Endothelial cell of umbilical vein (primary cell): ENCODE results near the gene LRRC53. TPM values are rescaled to one million over a fixed set of nuclear protein-coding genes. Genes with fewer than 3 reads are reported as not detected.

Experiments used
- BruUV-seq: library from RNA; stranded (reverse); fragments of 400-500 nt; replicated peaks from 2 replicates; lab custom pipeline; 2021; lab: Mats Ljungman, UMichigan
- CTCF ChIA-PET: fragments of 300-600, 350-600 bp; sonication (Branson Sonifier 250); formaldehyde crosslinking; loops from one replicate; lab custom pipeline; 2021; ENCODE audit warnings: antibody characterized with exemption, inconsistent platforms; lab: Charles Lee
- POLR2A ChIA-PET: fragments of 300-600, 350-600 bp; sonication (Branson Sonifier 250); formaldehyde crosslinking; loops from one replicate; lab custom pipeline; 2021; ENCODE audit warnings: antibody characterized with exemption, inconsistent platforms; lab: Charles Lee
- DNase-seq: peaks from one replicate; pipeline ENCODE4 v3.0.0-alpha.2; 2011; ENCODE audit warnings: low read depth, low spot score
- FAIRE-seq: peaks from 2 replicates; lab custom pipeline; 2011; peaks lifted over from hg19 to GRCh38; lab: Jason Lieb, UNC
- H2AFZ ChIP-seq: 2 replicates; pipeline ENCODE4 v1.6.0; 2012; ENCODE audit warnings: low read depth, low read length, control low read depth, inconsistent platforms
- H3K27ac ChIP-seq: 2 replicates; pipeline ENCODE4 v1.5.1; 2011; ENCODE audit warnings: low read depth, mild to moderate bottlenecking, control low read depth, low read length, moderate library complexity; ENCODE audit not compliant: insufficient read depth
- H3K27me3 ChIP-seq, 2 experiments: 2 replicates each; pipeline versions ENCODE4 v1.6.0 to v1.6.1; 2011; ENCODE audit warnings: low read length in 2 of 2, mixed read lengths in 1 of 2; ENCODE audit not compliant: control insufficient read depth in 2 of 2, insufficient read depth in 2 of 2
- H3K36me3 ChIP-seq, 2 experiments: 2 replicates in 1 of 2; 3 replicates in 1 of 2; pipeline ENCODE4 v1.5.1; 2011; ENCODE audit warnings: low read length in 2 of 2, mild to moderate bottlenecking in 1 of 2, moderate library complexity in 1 of 2; ENCODE audit not compliant: control insufficient read depth in 2 of 2, insufficient read depth in 2 of 2; ENCODE audit errors: extremely low read depth in 1 of 2
- H3K4me1 ChIP-seq: 3 replicates; pipeline ENCODE4 v1.5.1; 2011; ENCODE audit warnings: mild to moderate bottlenecking, low read length; ENCODE audit not compliant: control insufficient read depth, insufficient read depth; ENCODE audit errors: extremely low read depth
- H3K4me2 ChIP-seq: 2 replicates; pipeline ENCODE4 v1.6.1; 2011; ENCODE audit warnings: low read length, control low read depth, mixed read lengths; ENCODE audit not compliant: insufficient read depth
- H3K4me3 ChIP-seq, 3 experiments: fragments of 200-600 bp in 1 of 3; sonication (generic), shearing (Covaris generic) in 1 of 3; replicated peaks in 1 of 3; 2 replicates each; pipeline ENCODE4 v1.5.1; 2011 to 2016; ENCODE audit warnings: control low read depth in 3 of 3, low read length in 3 of 3, mild to moderate bottlenecking in 2 of 3, inconsistent platforms in 1 of 3, low read depth in 1 of 3, moderate library complexity in 1 of 3; ENCODE audit not compliant: insufficient read depth in 1 of 3
- H3K79me2 ChIP-seq: 2 replicates; pipeline ENCODE4 v1.6.0; 2012; ENCODE audit warnings: low read length, inconsistent platforms; ENCODE audit not compliant: control insufficient read depth, insufficient read depth
- H3K9ac ChIP-seq: replicated peaks from 2 replicates; pipeline ENCODE3; 2011; ENCODE audit warnings: low read length, control low read depth; ENCODE audit not compliant: insufficient read depth; ENCODE audit errors: extremely low read depth
- H3K9me1 ChIP-seq: replicated peaks from 3 replicates; pipeline ENCODE4 v1.6.0; 2011; ENCODE audit warnings: mild to moderate bottlenecking, low read length; ENCODE audit not compliant: control insufficient read depth, insufficient read depth; ENCODE audit errors: extremely low read depth
- H3K9me3 ChIP-seq: replicated peaks from 2 replicates; pipeline ENCODE4 v1.5.1; 2012; ENCODE audit warnings: low read length, inconsistent platforms; ENCODE audit not compliant: control insufficient read depth, insufficient read depth
- H4K20me1 ChIP-seq: replicated peaks from 2 replicates; pipeline ENCODE3; 2011; ENCODE audit warnings: mild to moderate bottlenecking, low read length; ENCODE audit not compliant: control insufficient read depth, insufficient read depth; ENCODE audit errors: extremely low read depth
- EZH2 ChIP-seq: IDR thresholded peaks from 2 replicates; pipeline ENCODE4 v1.6.1; 2012; ENCODE audit warnings: borderline replicate concordance, low read depth, mild to moderate bottlenecking, moderate library complexity, low read length, inconsistent platforms; ENCODE audit not compliant: severe bottlenecking
- FOS ChIP-seq: IDR thresholded peaks from 2 replicates; pipeline ENCODE4 v1.6.1; 2011; ENCODE audit warnings: mild to moderate bottlenecking, low read length, moderate library complexity, borderline replicate concordance; ENCODE audit not compliant: insufficient read depth
- GATA2 ChIP-seq: IDR thresholded peaks from 2 replicates; pipeline ENCODE4 v1.7.0; 2011; ENCODE audit warnings: low read depth, mild to moderate bottlenecking, moderate library complexity, mixed read lengths, low read length; ENCODE audit not compliant: insufficient read length, insufficient read depth
- JUN ChIP-seq: IDR thresholded peaks from 2 replicates; pipeline ENCODE4 v1.6.1; 2011; ENCODE audit warnings: borderline replicate concordance, low read depth; ENCODE audit not compliant: insufficient read length, insufficient read depth
- MYC ChIP-seq: IDR thresholded peaks from one replicate; pipeline ENCODE4 v1.6.1; 2011; ENCODE audit warnings: mild to moderate bottlenecking, low read depth, low read length
- POLR2A ChIP-seq: IDR thresholded peaks from 2 replicates; pipeline ENCODE4 v1.6.1; 2012; ENCODE audit warnings: low read depth, mild to moderate bottlenecking, control low read depth, low read length
- dilution Hi-C: fragments of 300-500 bp; cut with MboI; formaldehyde crosslinking; loops from one replicate; pipeline ENCODE4 v1.15.0; 2019; ENCODE audit warnings: low sequenced_read_pairs; ENCODE audit not compliant: extremely low pct_ligation_motif_present
- intact Hi-C: fragments of 100-400 bp; cut with micrococcal nuclease; formaldehyde crosslinking; loops from one replicate; pipeline ENCODE4 v1.10.0; 2022
- polyA plus RNA-seq, 4 experiments: library from polyadenylated mRNA; depleted of rRNA in 3 of 4; stranded (reverse) in 3 of 4; unstranded in 1 of 4; fragments of >200 nt; gene quantifications; 2 replicates each; pipeline versions ENCODE4 v1.2.1 to v1.2.3, GENCODE V29; 2011 to 2012; ENCODE audit warnings: missing spikeins in 1 of 4
- total RNA-seq: library from RNA; stranded (reverse); gene quantifications from 2 replicates; pipeline ENCODE4 v1.2.3, GENCODE V29; 2021
- TF ChIP-seq, protein P1 (sequence below), 2 donors: IDR thresholded peaks; 1 replicate in 1 of 2; 2 replicates in 1 of 2; pipeline ENCODE4 v1.5.1; 2011; ENCODE audit warnings: low read length in 2 of 2, mild to moderate bottlenecking in 2 of 2, moderate library complexity in 2 of 2, control low read depth in 1 of 2, inconsistent platforms in 1 of 2, low read depth in 1 of 2; ENCODE audit not compliant: insufficient read depth in 1 of 2; ENCODE audit errors: extremely low read depth in 1 of 2

LRRC53 gene
- total and polyA plus RNA-seq, 2 donors (not counting 3 experiments of a cell fraction or from before 2014, with no cell fraction given), result not detected

DNA sequence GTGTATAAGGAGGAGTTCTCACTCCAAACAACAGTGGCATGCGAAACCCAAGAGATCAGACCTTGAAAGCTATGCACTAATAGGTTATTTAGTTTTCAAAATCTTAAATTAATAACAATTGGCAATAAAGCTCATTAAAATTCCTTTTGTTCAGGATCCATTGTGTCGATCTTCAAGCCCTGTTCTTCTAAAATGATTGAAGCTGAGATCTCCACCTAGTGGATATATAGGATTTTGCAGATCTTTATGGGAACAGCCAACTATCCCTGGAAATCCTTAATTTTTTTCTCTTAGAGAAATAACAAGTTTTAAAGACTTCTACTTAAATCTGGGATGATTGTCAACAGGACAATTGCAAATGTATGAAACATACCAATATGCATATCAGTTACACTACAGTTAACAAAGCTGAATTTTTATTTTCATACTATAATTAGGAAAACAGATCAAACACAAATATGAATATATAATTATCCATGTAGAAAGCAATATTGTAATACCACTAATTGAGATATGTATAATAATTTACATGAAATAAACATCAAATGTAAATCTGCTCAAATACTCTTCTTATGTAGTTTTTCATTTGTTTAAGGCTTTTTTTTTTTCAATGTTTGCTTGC is 43.3 kb downstream of the LRRC53 start:
- BruUV-seq, result no TSS peak
- Histone ChIP-seq H3K36me3 (no peaks in the 10 kb centered on the region), H3K4me1 (no peaks in the 10 kb centered on the region), H2AFZ (no peak overlapping the region), H3K4me3 (no peak overlapping the region), H4K20me1 (no peaks in the 10 kb centered on the region), H3K27ac (no peak overlapping the region), H3K4me2 (no peak overlapping the region), H3K9me3 (no peaks in the 10 kb centered on the region), H3K9me1 (no peaks in the 10 kb centered on the region), H3K9ac (no peak overlapping the region), H3K79me2 (no peaks in the 10 kb centered on the region), H3K27me3 (no peaks in the 10 kb centered on the region)
- ChIA-PET CTCF (interaction anchor here (0.8 to 1.4 kb wide), 7 partner anchors 9 to 629 kb away, joined by 3 to 6 read pairs (median 4); no protein-coding TSS in a partner anchor), POLR2A (no interaction called here)
- dilution Hi-C loops, result no loop called here
- peak; percentile 12 for FAIRE-seq
- DNase-seq, result peak; percentile 53
- intact Hi-C loops, result loop anchor here (2.0 kb wide), 1 partner anchor 628 kb away; no protein-coding TSS in a partner anchor
- TF ChIP-seq MYC, result no peak
- no peak for TF ChIP-seq FOS
- no peak for TF ChIP-seq EZH2
- TF ChIP-seq POLR2A, result no peak
- no peak for TF ChIP-seq GATA2
- TF ChIP-seq, protein P1, sequence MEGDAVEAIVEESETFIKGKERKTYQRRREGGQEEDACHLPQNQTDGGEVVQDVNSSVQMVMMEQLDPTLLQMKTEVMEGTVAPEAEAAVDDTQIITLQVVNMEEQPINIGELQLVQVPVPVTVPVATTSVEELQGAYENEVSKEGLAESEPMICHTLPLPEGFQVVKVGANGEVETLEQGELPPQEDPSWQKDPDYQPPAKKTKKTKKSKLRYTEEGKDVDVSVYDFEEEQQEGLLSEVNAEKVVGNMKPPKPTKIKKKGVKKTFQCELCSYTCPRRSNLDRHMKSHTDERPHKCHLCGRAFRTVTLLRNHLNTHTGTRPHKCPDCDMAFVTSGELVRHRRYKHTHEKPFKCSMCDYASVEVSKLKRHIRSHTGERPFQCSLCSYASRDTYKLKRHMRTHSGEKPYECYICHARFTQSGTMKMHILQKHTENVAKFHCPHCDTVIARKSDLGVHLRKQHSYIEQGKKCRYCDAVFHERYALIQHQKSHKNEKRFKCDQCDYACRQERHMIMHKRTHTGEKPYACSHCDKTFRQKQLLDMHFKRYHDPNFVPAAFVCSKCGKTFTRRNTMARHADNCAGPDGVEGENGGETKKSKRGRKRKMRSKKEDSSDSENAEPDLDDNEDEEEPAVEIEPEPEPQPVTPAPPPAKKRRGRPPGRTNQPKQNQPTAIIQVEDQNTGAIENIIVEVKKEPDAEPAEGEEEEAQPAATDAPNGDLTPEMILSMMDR (IDR thresholded peaks at IDR 0.05; ENCODE audit: extremely low read depth in 1 of 2, insufficient read depth in 1 of 2, low read depth in 1 of 2, low read length in 2 of 2), result peak; percentile 27 to 30
- no peak for TF ChIP-seq JUN
